H1 (cell line): ENCODE data around the gene PPP2R2B. TPM values are rescaled to one million over a fixed set of nuclear protein-coding genes. Genes with fewer than 3 reads are reported as not detected.

Experiments used
- EGR1 ChIP-seq: IDR thresholded peaks from 2 replicates; pipeline ENCODE4 v1.6.1; 2011; ENCODE audit warnings: low read depth, low read length, borderline replicate concordance
- GABPA ChIP-seq: IDR thresholded peaks from 2 replicates; pipeline ENCODE4 v1.6.1; 2011; ENCODE audit warnings: mild to moderate bottlenecking, low read length, moderate library complexity, borderline replicate concordance; ENCODE audit not compliant: insufficient read depth
- RAD21 ChIP-seq, 2 experiments: IDR thresholded peaks in 1 of 2; conservative IDR thresholded peaks in 1 of 2; 2 replicates each; pipeline ENCODE4 v1.6.1; 2011; ENCODE audit warnings: low read depth in 2 of 2, low read length in 2 of 2, improper control_type of control experiment in 1 of 2, inconsistent platforms in 1 of 2, mild to moderate bottlenecking in 1 of 2, moderate library complexity in 1 of 2
- TBP ChIP-seq: IDR thresholded peaks from 2 replicates; pipeline ENCODE4 v1.6.1; 2011; ENCODE audit warnings: low read depth, low read length, improper control_type of control experiment
- polyA plus RNA-seq, 7 experiments: library from polyadenylated mRNA; depleted of rRNA in 3 of 7; stranded (reverse) in 5 of 7; unstranded in 2 of 7; fragments of >200 nt in 5 of 7; fragments of 200-250 nt in 2 of 7; gene quantifications; 1 replicate in 5 of 7; 2 replicates in 1 of 7; 4 replicates in 1 of 7; pipeline versions ENCODE4 v1.2.1 to v1.2.3, GENCODE V29; 2011 to 2013; ENCODE audit warnings: missing spikeins in 2 of 7, mixed read lengths in 2 of 7
- total RNA-seq: library from RNA; stranded (reverse); fragmentation: NEBNext Ultra II Directional; extraction: Animal tissue kit (Norgen Biotek cat#: 25700); gene quantifications from 2 replicates; pipeline ENCODE4 v1.2.1, GENCODE V29; 2021
- TF ChIP-seq, protein P1 (sequence below): fragments of 300-600 bp; sonication (generic); IDR thresholded peaks from 2 replicates; pipeline ENCODE4 v1.7.1; 2012; ENCODE audit warnings: low read length, moderate library complexity, mild to moderate bottlenecking, inconsistent platforms; ENCODE audit not compliant: insufficient replicate concordance

PPP2R2B gene
- total and polyA plus RNA-seq, 2 of the 8 experiments (the other 6 are each of a cell fraction or from before 2014, with no cell fraction given), result 21.1 to 37.1 TPM

GRCh38 chr5:146756546-146756945, 122.0 kb downstream of the PPP2R2B start (continued):
- TF ChIP-seq, protein P1, sequence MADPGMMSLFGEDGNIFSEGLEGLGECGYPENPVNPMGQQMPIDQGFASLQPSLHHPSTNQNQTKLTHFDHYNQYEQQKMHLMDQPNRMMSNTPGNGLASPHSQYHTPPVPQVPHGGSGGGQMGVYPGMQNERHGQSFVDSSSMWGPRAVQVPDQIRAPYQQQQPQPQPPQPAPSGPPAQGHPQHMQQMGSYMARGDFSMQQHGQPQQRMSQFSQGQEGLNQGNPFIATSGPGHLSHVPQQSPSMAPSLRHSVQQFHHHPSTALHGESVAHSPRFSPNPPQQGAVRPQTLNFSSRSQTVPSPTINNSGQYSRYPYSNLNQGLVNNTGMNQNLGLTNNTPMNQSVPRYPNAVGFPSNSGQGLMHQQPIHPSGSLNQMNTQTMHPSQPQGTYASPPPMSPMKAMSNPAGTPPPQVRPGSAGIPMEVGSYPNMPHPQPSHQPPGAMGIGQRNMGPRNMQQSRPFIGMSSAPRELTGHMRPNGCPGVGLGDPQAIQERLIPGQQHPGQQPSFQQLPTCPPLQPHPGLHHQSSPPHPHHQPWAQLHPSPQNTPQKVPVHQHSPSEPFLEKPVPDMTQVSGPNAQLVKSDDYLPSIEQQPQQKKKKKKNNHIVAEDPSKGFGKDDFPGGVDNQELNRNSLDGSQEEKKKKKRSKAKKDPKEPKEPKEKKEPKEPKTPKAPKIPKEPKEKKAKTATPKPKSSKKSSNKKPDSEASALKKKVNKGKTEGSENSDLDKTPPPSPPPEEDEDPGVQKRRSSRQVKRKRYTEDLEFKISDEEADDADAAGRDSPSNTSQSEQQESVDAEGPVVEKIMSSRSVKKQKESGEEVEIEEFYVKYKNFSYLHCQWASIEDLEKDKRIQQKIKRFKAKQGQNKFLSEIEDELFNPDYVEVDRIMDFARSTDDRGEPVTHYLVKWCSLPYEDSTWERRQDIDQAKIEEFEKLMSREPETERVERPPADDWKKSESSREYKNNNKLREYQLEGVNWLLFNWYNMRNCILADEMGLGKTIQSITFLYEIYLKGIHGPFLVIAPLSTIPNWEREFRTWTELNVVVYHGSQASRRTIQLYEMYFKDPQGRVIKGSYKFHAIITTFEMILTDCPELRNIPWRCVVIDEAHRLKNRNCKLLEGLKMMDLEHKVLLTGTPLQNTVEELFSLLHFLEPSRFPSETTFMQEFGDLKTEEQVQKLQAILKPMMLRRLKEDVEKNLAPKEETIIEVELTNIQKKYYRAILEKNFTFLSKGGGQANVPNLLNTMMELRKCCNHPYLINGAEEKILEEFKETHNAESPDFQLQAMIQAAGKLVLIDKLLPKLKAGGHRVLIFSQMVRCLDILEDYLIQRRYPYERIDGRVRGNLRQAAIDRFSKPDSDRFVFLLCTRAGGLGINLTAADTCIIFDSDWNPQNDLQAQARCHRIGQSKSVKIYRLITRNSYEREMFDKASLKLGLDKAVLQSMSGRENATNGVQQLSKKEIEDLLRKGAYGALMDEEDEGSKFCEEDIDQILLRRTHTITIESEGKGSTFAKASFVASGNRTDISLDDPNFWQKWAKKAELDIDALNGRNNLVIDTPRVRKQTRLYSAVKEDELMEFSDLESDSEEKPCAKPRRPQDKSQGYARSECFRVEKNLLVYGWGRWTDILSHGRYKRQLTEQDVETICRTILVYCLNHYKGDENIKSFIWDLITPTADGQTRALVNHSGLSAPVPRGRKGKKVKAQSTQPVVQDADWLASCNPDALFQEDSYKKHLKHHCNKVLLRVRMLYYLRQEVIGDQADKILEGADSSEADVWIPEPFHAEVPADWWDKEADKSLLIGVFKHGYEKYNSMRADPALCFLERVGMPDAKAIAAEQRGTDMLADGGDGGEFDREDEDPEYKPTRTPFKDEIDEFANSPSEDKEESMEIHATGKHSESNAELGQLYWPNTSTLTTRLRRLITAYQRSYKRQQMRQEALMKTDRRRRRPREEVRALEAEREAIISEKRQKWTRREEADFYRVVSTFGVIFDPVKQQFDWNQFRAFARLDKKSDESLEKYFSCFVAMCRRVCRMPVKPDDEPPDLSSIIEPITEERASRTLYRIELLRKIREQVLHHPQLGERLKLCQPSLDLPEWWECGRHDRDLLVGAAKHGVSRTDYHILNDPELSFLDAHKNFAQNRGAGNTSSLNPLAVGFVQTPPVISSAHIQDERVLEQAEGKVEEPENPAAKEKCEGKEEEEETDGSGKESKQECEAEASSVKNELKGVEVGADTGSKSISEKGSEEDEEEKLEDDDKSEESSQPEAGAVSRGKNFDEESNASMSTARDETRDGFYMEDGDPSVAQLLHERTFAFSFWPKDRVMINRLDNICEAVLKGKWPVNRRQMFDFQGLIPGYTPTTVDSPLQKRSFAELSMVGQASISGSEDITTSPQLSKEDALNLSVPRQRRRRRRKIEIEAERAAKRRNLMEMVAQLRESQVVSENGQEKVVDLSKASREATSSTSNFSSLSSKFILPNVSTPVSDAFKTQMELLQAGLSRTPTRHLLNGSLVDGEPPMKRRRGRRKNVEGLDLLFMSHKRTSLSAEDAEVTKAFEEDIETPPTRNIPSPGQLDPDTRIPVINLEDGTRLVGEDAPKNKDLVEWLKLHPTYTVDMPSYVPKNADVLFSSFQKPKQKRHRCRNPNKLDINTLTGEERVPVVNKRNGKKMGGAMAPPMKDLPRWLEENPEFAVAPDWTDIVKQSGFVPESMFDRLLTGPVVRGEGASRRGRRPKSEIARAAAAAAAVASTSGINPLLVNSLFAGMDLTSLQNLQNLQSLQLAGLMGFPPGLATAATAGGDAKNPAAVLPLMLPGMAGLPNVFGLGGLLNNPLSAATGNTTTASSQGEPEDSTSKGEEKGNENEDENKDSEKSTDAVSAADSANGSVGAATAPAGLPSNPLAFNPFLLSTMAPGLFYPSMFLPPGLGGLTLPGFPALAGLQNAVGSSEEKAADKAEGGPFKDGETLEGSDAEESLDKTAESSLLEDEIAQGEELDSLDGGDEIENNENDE, result no peak
- TF ChIP-seq RAD21 (IDR thresholded peaks at IDR 0.05 in 1 of 2, conservative IDR thresholded peaks at IDR 0.05 in 1 of 2; ENCODE audit: low read depth in 2 of 2, low read length in 2 of 2) (no peak), TBP (no peak), EGR1 (no peak), GABPA (no peak)
